ENCODE data around the gene CYP46A1. TPM values are rescaled to one million over a fixed set of nuclear protein-coding genes. Genes with fewer than 3 reads are reported as not detected.
"Not testable (repeated sequence)": the region's sequence is repeated elsewhere in the genome, so short reads cannot be mapped to it uniquely, and the experiment has no call there.

The CYP46A1 gene
- total and polyA plus RNA-seq, 8 donors, result 1.0 to 5.2 (median 1.8) TPM

GRCh38 chr14:99660794-99661193 lies 23.3 kb upstream of the CYP46A1 start:
- Histone ChIP-seq H3K4me1 (no peaks in the 10 kb centered on the region), H3K36me3 (no peaks in the 10 kb centered on the region), H3K27ac (no peak overlapping the region), H3K27me3 (peaks cover 0 to 9% (median 2%) of the 10 kb centered on the region in 4 donors), H3K4me3 (no peak overlapping the region), H3K9me3 (no peaks in the 10 kb centered on the region)
- 72 to 87% methylated on average over 4 of the region's 4 CpGs for WGBS, 2 donors
- FAIRE-seq, result no peak
- TF ChIP-seq CTCF (IDR thresholded peaks at IDR 0.05), result no peak
- intact Hi-C loops (cut with DNase I), result no loop called here
- DNase-seq, result peak in 1 of 6 donors; percentile 45
- no peak for ATAC-seq

DNA sequence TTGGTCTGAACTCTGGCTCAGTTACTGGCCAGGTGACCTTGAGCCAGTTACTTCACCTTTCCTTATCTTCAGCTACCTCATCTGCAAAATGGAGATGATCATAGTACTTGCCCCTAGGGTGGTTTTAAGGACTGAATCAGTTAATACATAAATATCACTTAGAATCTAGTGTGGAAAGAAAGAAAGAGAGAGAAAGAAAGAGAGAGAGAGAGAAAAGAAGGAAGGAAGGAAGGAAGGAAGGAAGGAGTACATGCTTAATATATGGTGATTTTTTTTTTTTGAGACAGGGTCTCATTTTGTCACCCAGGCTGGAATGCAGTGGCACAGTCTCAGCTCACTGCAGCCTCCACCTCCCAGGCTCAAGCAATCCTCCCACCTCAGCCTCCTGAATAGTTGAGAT lies 22.9 kb upstream of the CYP46A1 start:
- H3K4me1 ChIP-seq; H3K27ac ChIP-seq; H3K27me3 ChIP-seq; DNase-seq; ATAC-seq; intact Hi-C loops (cut with DNase I); H3K36me3 ChIP-seq; H3K4me3 ChIP-seq; H3K9me3 ChIP-seq; FAIRE-seq: not testable (repeated sequence)

- FAIRE-seq (no peak), ATAC-seq (no peak), DNase-seq (no peak)
- Histone ChIP-seq H3K36me3 (no peaks in the 10 kb centered on the region), H3K4me1 (no peaks in the 10 kb centered on the region), H3K27me3 (peaks cover 0 to 9% (median 2%) of the 10 kb centered on the region in 4 donors), H3K4me3 (no peak overlapping the region), H3K9me3 (no peaks in the 10 kb centered on the region), H3K27ac (no peak overlapping the region)
- intact Hi-C loops (cut with DNase I), result no loop called here
- WGBS, 2 donors, result 79 to 87% methylated on average over 6 to 10 of the region's 10 CpGs
- no peak for TF ChIP-seq CTCF (IDR thresholded peaks at IDR 0.05)
These were observed 21.3 kb upstream of the CYP46A1 start for GRCh38 chr14:99662846-99663245.

DNA sequence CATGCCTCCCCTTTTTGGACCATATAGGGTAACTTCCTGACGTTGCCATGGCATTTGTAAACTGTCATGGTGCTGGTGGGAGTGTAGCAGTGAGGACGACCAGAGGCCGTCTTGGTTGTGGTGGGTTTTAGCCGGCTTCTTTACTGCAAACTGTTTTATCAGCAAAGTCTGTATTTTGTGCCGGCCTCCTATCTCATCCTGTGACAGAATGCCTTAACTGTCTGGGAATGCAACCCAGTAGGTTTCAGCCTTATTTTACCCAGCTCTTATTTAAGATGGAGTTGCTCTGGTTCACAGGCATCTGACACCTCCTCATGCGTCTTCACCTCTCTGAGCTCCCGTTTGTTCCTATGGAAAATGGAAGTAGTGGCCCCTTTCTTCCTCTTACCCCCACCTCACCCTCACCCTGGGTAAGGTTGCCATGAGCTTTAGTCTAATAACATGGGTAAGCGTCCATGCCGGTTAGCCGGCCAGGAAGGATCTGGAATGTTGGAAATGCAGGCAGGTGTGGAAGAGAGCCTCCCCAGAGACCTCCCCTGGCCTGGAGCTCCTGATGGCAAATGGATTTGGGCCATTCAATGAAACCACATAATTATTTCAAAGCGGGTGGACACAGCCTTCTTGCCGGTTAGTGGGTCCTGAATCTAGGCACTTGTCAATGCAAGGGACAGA lies 20.6 kb upstream of the CYP46A1 start:
- no peaks in the 10 kb centered on the region for H3K4me1 ChIP-seq
- intact Hi-C loops (cut with DNase I), result no loop called here
- peaks cover 0 to 9% (median 2%) of the 10 kb centered on the region in 4 donors for H3K27me3 ChIP-seq
- no peaks in the 10 kb centered on the region for H3K36me3 ChIP-seq
- H3K27ac ChIP-seq, result no peak overlapping the region
- H3K9me3 ChIP-seq, result no peaks in the 10 kb centered on the region
- no peak for ATAC-seq
- DNase-seq, result no peak
- no peak for TF ChIP-seq CTCF (IDR thresholded peaks at IDR 0.05)
- WGBS, 2 donors, result 77 to 79% methylated on average over 12 of the region's 12 CpGs
- no peak for FAIRE-seq
- no peak overlapping the region for H3K4me3 ChIP-seq

DNA sequence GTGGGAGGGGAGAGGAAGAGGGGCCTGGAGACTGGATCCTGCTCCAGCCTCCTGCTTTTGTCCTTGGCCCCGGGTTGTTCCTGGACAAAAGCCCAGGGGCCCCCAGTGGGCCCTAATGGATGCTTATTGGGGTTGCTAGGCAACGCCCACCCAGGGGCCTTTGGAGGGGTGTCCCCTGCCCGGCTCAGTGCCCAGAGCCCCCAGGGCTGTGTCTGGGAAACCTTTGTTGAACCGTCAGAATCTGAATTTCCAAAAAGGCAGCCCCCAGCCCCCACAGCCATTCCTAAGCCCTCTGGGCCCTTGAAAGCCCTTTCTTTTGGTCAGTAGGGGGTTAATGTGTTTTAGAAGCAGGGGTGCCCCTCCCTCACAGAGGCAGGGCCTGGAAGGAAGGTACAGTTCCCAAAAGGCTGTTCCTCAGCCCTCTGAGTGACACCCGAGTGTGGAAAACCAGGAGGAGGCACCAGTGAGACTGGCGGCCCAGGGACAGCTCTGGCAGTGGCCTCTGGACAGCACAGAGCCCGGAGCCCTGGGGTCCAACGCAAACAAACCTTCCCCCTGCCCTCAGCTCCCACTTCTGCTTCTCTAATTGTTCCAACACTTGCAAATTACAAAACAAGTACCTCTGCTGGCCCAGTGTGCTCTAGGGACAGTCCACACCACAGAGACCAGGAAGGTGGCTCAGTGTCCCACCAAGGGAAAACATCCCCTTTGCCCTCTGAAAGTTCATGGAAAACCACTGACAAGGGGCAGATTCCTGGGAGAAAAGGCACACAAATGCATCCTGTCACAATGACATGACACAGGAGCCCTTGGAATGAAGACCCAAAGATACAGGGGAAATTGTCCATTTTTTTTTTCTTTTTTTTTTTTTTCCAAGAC lies 19.8 kb upstream of the CYP46A1 start:
- Histone ChIP-seq H3K4me1 (no peaks in the 10 kb centered on the region), H3K4me3 (no peak overlapping the region), H3K36me3 (no peaks in the 10 kb centered on the region), H3K9me3 (no peaks in the 10 kb centered on the region), H3K27ac (no peak overlapping the region), H3K27me3 (peaks cover 0 to 7% (median 1%) of the 10 kb centered on the region in 4 donors)
- intact Hi-C loops (cut with DNase I), result no loop called here
- no peak for FAIRE-seq
- TF ChIP-seq CTCF (IDR thresholded peaks at IDR 0.05), result no peak
- DNase-seq, result no peak
- no peak for ATAC-seq
- 42 to 51% methylated on average over 8 of the region's 8 CpGs for WGBS, 2 donors
